OCI-LY3 (cell line): ENCODE data around the gene CHEK1.

Experiments used
- EZH2phosphoT487 ChIP-seq: fragments of 200-600 bp; shearing (Covaris generic); IDR thresholded peaks from 2 replicates; pipeline ENCODE4 v1.6.1; 2018; ENCODE audit warnings: antibody characterized with exemption, mixed run types, low read depth
- TF ChIP-seq, protein P1 (sequence below): fragments of 200-600, 300-600 bp; sonication (generic); IDR thresholded peaks from 2 replicates; pipeline ENCODE4 v1.5.1; 2014; ENCODE audit warnings: antibody characterized with exemption, low read length, low read depth

DNA sequence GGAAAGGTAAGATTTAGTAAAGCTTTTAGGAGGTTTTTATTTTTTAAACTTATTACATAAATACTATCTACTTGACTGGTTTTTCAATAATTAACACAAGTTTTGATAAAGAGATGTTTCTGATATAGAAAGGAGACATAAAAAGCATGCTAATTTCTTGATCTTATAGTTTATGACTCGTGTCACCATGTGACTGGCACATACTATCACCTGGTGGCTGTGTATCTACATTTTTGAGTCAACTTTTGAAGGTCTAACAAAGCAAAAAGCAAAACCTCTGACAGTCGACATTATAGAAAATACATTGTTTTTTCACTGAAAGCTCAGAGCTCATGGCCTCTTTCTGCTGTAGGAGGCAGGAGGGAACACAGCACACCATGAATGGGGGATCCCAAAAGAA is 54.9 kb downstream of the CHEK1 start:
- TF ChIP-seq, protein P1, sequence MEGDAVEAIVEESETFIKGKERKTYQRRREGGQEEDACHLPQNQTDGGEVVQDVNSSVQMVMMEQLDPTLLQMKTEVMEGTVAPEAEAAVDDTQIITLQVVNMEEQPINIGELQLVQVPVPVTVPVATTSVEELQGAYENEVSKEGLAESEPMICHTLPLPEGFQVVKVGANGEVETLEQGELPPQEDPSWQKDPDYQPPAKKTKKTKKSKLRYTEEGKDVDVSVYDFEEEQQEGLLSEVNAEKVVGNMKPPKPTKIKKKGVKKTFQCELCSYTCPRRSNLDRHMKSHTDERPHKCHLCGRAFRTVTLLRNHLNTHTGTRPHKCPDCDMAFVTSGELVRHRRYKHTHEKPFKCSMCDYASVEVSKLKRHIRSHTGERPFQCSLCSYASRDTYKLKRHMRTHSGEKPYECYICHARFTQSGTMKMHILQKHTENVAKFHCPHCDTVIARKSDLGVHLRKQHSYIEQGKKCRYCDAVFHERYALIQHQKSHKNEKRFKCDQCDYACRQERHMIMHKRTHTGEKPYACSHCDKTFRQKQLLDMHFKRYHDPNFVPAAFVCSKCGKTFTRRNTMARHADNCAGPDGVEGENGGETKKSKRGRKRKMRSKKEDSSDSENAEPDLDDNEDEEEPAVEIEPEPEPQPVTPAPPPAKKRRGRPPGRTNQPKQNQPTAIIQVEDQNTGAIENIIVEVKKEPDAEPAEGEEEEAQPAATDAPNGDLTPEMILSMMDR: no peak
- TF ChIP-seq EZH2phosphoT487: no peak
